H9 (cell line): Measurements from ENCODE around the gene DBN1. TPM values are rescaled to one million over a fixed set of nuclear protein-coding genes. Genes with fewer than 3 reads are reported as not detected.

Experiments
- DNase-seq: peaks from one replicate; pipeline ENCODE4 v3.0.0-alpha.2; 2017
- H2AFZ ChIP-seq: one replicate; pipeline ENCODE4 v1.6.1; 2013; ENCODE audit warnings: mild to moderate bottlenecking, low read length, control low read depth, moderate library complexity
- H2AK5ac ChIP-seq: 2 replicates; pipeline ENCODE4 v1.6.1; 2013; ENCODE audit warnings: low read length, control low read depth, mixed read lengths; ENCODE audit not compliant: insufficient read length
- H2BK120ac ChIP-seq: one replicate; pipeline ENCODE4 v1.6.1; 2013; ENCODE audit warnings: low read depth, mild to moderate bottlenecking, low read length, control low read depth, inconsistent platforms; ENCODE audit not compliant: poor library complexity, severe bottlenecking
- H2BK12ac ChIP-seq: 2 replicates; pipeline ENCODE4 v1.6.1; 2013; ENCODE audit warnings: low read length, control low read depth, mixed read lengths, low read depth; ENCODE audit not compliant: insufficient read length
- H2BK15ac ChIP-seq: 2 replicates; pipeline ENCODE4 v1.6.1; 2013; ENCODE audit warnings: low read depth, low read length, control low read depth
- H2BK20ac ChIP-seq: one replicate; pipeline ENCODE4 v1.6.1; 2013; ENCODE audit warnings: low read depth, mild to moderate bottlenecking, low read length, control low read depth, inconsistent platforms; ENCODE audit not compliant: poor library complexity, severe bottlenecking
- H2BK5ac ChIP-seq: 2 replicates; pipeline ENCODE4 v1.6.1; 2013; ENCODE audit warnings: low read length, control low read depth, mixed read lengths; ENCODE audit not compliant: insufficient read length
- H3K14ac ChIP-seq: 2 replicates; pipeline ENCODE4 v1.6.1; 2013; ENCODE audit warnings: low read length, control low read depth; ENCODE audit not compliant: insufficient read depth
- H3K18ac ChIP-seq: 2 replicates; pipeline ENCODE4 v1.6.1; 2013; ENCODE audit warnings: low read depth, mild to moderate bottlenecking, mixed read lengths, low read length, control low read depth; ENCODE audit not compliant: insufficient read length
- H3K23ac ChIP-seq: 2 replicates; pipeline ENCODE4 v1.6.1; 2013; ENCODE audit warnings: low read length, control low read depth, mixed read lengths, low read depth; ENCODE audit not compliant: insufficient read length
- H3K23me2 ChIP-seq: 2 replicates; pipeline ENCODE4 v1.6.1; 2013; ENCODE audit warnings: low read depth, mild to moderate bottlenecking, mixed read lengths, low read length, control low read depth; ENCODE audit not compliant: insufficient read length, poor library complexity, severe bottlenecking
- H3K27ac ChIP-seq: 2 replicates; pipeline ENCODE4 v1.5.1; 2013; ENCODE audit warnings: low read length, control low read depth, mixed read lengths, low read depth; ENCODE audit not compliant: insufficient read length
- H3K27me3 ChIP-seq: 2 replicates; pipeline ENCODE4 v1.6.1; 2013; ENCODE audit warnings: low read length, control low read depth, inconsistent platforms; ENCODE audit not compliant: insufficient read depth
- H3K4ac ChIP-seq: 2 replicates; pipeline ENCODE4 v1.6.1; 2013; ENCODE audit warnings: low read depth, mild to moderate bottlenecking, control low read depth, inconsistent platforms, low read length, moderate library complexity
- H3K4me1 ChIP-seq: 2 replicates; pipeline ENCODE4 v1.6.1; 2013; ENCODE audit warnings: low read length, control low read depth, inconsistent platforms; ENCODE audit not compliant: insufficient read depth
- H3K4me2 ChIP-seq: 2 replicates; pipeline ENCODE4 v1.6.1; 2013; ENCODE audit warnings: low read length, control low read depth, mixed read lengths; ENCODE audit not compliant: insufficient read length, insufficient read depth
- H3K56ac ChIP-seq: 2 replicates; pipeline ENCODE4 v1.6.1; 2013; ENCODE audit warnings: low read depth, mild to moderate bottlenecking, mixed read lengths, low read length, control low read depth; ENCODE audit not compliant: insufficient read length
- H3K79me1 ChIP-seq: 2 replicates; pipeline ENCODE4 v1.6.1; 2013; ENCODE audit warnings: low read depth, mild to moderate bottlenecking, moderate library complexity, low read length, control low read depth, inconsistent platforms; ENCODE audit not compliant: insufficient read depth, poor library complexity, severe bottlenecking
- H3K79me2 ChIP-seq: 2 replicates; pipeline ENCODE4 v1.6.1; 2013; ENCODE audit warnings: low read length, control low read depth, inconsistent platforms; ENCODE audit not compliant: insufficient read depth
- H3K9ac ChIP-seq: 2 replicates; pipeline ENCODE4 v1.6.1; 2013; ENCODE audit warnings: low read length, control low read depth, mixed read lengths; ENCODE audit not compliant: insufficient read length; ENCODE audit errors: extremely low read depth
- H3K9me3 ChIP-seq: one replicate; pipeline ENCODE4 v1.6.1; 2013; ENCODE audit warnings: low read depth, low read length, inconsistent platforms; ENCODE audit not compliant: control insufficient read depth
- H3T11ph ChIP-seq: one replicate; pipeline ENCODE4 v1.6.1; 2013; ENCODE audit warnings: mild to moderate bottlenecking, low read length, control low read depth, inconsistent platforms
- H4K20me1 ChIP-seq: one replicate; pipeline ENCODE4 v1.6.1; 2013; ENCODE audit not compliant: control insufficient read depth, insufficient read length, insufficient read depth
- H4K5ac ChIP-seq: 2 replicates; pipeline ENCODE4 v1.6.1; 2013; ENCODE audit warnings: low read depth, mild to moderate bottlenecking, mixed read lengths, low read length, control low read depth; ENCODE audit not compliant: insufficient read length
- H4K8ac ChIP-seq: replicated peaks from 2 replicates; pipeline ENCODE4 v1.6.1; 2013; ENCODE audit warnings: low read length, control low read depth, mixed read lengths, low read depth; ENCODE audit not compliant: insufficient read length
- H4K91ac ChIP-seq: 2 replicates; pipeline ENCODE4 v1.6.1; 2013; ENCODE audit warnings: low read depth, mild to moderate bottlenecking, moderate library complexity, mixed read lengths, low read length, control low read depth; ENCODE audit not compliant: insufficient read length
- H3K27ac Mint-ChIP-seq, 3 experiments: 2 replicates in 2 of 3; 3 replicates in 1 of 3; pipeline ENCODE4 v1.8.0; 2020 to 2021; ENCODE audit warnings: mixed read lengths in 3 of 3, mild to moderate bottlenecking in 1 of 3, moderate library complexity in 1 of 3
- H3K27me3 Mint-ChIP-seq: 2 replicates; pipeline ENCODE4 v1.8.0; 2021; ENCODE audit warnings: low read depth, mild to moderate bottlenecking, moderate library complexity, mixed read lengths
- H3K36me3 Mint-ChIP-seq, 3 experiments: 2 replicates in 2 of 3; 3 replicates in 1 of 3; pipeline ENCODE4 v1.8.0; 2020 to 2021; ENCODE audit warnings: low read depth in 3 of 3, mixed read lengths in 3 of 3; ENCODE audit not compliant: insufficient read depth in 1 of 3
- H3K4me1 Mint-ChIP-seq, 2 experiments: 2 replicates each; pipeline ENCODE4 v1.8.0; 2020; ENCODE audit warnings: mixed read lengths in 2 of 2
- H3K4me3 Mint-ChIP-seq, 2 experiments: 2 replicates in 1 of 2; 3 replicates in 1 of 2; pipeline ENCODE4 v1.8.0; 2020 to 2021; ENCODE audit warnings: mild to moderate bottlenecking in 2 of 2, mixed read lengths in 2 of 2, moderate library complexity in 1 of 2
- H3K9me3 Mint-ChIP-seq, 2 experiments: 2 replicates in 1 of 2; 3 replicates in 1 of 2; pipeline ENCODE4 v1.8.0; 2020; ENCODE audit warnings: mild to moderate bottlenecking in 2 of 2, mixed read lengths in 2 of 2, moderate library complexity in 1 of 2
- WGBS: extraction: QIAGEN DNeasy Blood & Tissue Kit; methylation state at CpG from one replicate; pipeline ENCODE4 v1.1.7; 2013; ENCODE audit warnings: missing lambda C conversion rate, low lambda C conversion rate, mixed read lengths; ENCODE audit not compliant: insufficient read length; ENCODE audit errors: extremely low coverage; 5-methylcytosine and 5-hydroxymethylcytosine counted together
- total RNA-seq: library from RNA; stranded (reverse); gene quantifications from 2 replicates; pipeline ENCODE4 v1.2.1, GENCODE V29; 2021
- TF ChIP-seq, protein P1 (sequence below): fragments of 200-600 bp; sonication (generic); conservative IDR thresholded peaks from 3 replicates; pipeline ENCODE4 v1.8.0; 2021; ENCODE audit warnings: antibody characterized with exemption, mild to moderate bottlenecking

Gene DBN1
- total RNA-seq, 1 experiment from 2014 or later, result 340 TPM

DNA sequence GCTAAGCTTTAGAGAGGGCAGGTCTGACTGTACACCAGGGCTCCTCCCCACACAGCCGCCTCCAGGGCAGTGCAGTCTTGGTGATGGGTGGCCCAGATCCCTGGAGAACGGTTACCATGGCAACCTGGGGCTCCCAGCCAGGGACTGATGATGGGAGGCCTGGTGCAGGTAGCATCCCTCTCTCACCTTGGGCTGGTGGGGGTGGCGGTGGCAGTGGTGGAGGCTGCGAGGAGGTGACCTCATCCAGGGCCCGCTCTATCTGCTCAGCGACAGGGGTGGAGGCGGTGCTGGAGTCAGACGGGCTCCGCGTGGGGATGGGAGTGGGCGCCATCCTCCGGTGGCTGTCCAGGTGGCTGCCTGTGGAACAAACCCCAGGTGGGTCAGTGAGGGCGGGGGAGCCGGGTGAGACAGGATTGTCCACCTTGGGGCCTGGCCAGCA lies 14.5 kb downstream of the DBN1 start:
- H3K4me2 ChIP-seq, result no peak overlapping the region
- no CpG with 5 or more reads among the region's 14 CpGs for WGBS
- H2BK12ac ChIP-seq, result no peak overlapping the region
- H3K79me1 ChIP-seq, result no peaks in the 10 kb centered on the region
- H2BK15ac ChIP-seq, result no peak overlapping the region
- no peak overlapping the region for H4K5ac ChIP-seq
- Mint-ChIP-seq H3K4me1 (peaks cover 7 to 13% of the 10 kb centered on the region in 2 experiments), H3K27me3 (peaks cover 3% of the 10 kb centered on the region; the same call in 1 of the 2 replicates), H3K27ac (no peak overlapping the region), H3K36me3 (peaks cover 37 to 59% (median 58%) of the 10 kb centered on the region in 3 experiments), H3K9me3 (no peaks in the 10 kb centered on the region; a peak in 1 of 5 replicates), H3K4me3 (no peak overlapping the region)
- H3K56ac ChIP-seq, result no peak overlapping the region
- peaks cover 11% of the 10 kb centered on the region for H3K23me2 ChIP-seq
- no peak overlapping the region for H2AFZ ChIP-seq
- no peaks in the 10 kb centered on the region for H4K20me1 ChIP-seq
- no peak overlapping the region for H3K27ac ChIP-seq
- no peak overlapping the region for H3K18ac ChIP-seq
- no peak overlapping the region for H3K23ac ChIP-seq
- TF ChIP-seq, protein P1, sequence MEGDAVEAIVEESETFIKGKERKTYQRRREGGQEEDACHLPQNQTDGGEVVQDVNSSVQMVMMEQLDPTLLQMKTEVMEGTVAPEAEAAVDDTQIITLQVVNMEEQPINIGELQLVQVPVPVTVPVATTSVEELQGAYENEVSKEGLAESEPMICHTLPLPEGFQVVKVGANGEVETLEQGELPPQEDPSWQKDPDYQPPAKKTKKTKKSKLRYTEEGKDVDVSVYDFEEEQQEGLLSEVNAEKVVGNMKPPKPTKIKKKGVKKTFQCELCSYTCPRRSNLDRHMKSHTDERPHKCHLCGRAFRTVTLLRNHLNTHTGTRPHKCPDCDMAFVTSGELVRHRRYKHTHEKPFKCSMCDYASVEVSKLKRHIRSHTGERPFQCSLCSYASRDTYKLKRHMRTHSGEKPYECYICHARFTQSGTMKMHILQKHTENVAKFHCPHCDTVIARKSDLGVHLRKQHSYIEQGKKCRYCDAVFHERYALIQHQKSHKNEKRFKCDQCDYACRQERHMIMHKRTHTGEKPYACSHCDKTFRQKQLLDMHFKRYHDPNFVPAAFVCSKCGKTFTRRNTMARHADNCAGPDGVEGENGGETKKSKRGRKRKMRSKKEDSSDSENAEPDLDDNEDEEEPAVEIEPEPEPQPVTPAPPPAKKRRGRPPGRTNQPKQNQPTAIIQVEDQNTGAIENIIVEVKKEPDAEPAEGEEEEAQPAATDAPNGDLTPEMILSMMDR, result no peak
- no peaks in the 10 kb centered on the region for H3K9me3 ChIP-seq
- H2AK5ac ChIP-seq, result no peak overlapping the region
- H3K4ac ChIP-seq, result no peak overlapping the region
- H2BK20ac ChIP-seq, result no peak overlapping the region
- H2BK120ac ChIP-seq, result no peak overlapping the region
- no peak overlapping the region for H3K9ac ChIP-seq
- no peak overlapping the region for H2BK5ac ChIP-seq
- no peak for DNase-seq
- H3K14ac ChIP-seq, result no peak overlapping the region
- no peaks in the 10 kb centered on the region for H3K79me2 ChIP-seq
- no peaks in the 10 kb centered on the region for H3K4me1 ChIP-seq
- H3T11ph ChIP-seq, result no peak overlapping the region
- H3K27me3 ChIP-seq, result no peaks in the 10 kb centered on the region
- H4K91ac ChIP-seq, result no peak overlapping the region
- H4K8ac ChIP-seq, result no peak overlapping the region
